Sigmoid colon (tissue), 7 donors: ENCODE measurements around the gene MAP2K2. TPM values are rescaled to one million over a fixed set of nuclear protein-coding genes. Genes with fewer than 3 reads are reported as not detected.

Source experiments
- DNase-seq: peaks from one replicate; pipeline ENCODE4 v3.0.0-alpha.2; 2019
- H3K27ac ChIP-seq, 4 donors: fragments of 200-600 bp; sonication (generic); one replicate each; pipeline ENCODE4 v1.5.1; 2016 to 2019; ENCODE audit warnings: mild to moderate bottlenecking in 1 of 4
- H3K27me3 ChIP-seq, 3 donors: fragments of 200-600 bp; sonication (generic); one replicate each; pipeline ENCODE4 v1.5.1; 2019; ENCODE audit warnings: mild to moderate bottlenecking in 1 of 3
- H3K36me3 ChIP-seq, 4 donors: fragments of 200-600 bp; sonication (generic); one replicate each; pipeline ENCODE4 v1.5.1; 2016 to 2019
- H3K4me1 ChIP-seq, 4 donors: fragments of 200-600 bp; sonication (generic); one replicate each; pipeline ENCODE4 v1.5.1; 2017 to 2019
- H3K4me3 ChIP-seq, 4 donors: fragments of 200-600 bp; sonication (generic); one replicate each; pipeline ENCODE4 v1.5.1; 2017 to 2019; ENCODE audit warnings: mild to moderate bottlenecking in 2 of 4, moderate library complexity in 1 of 4
- H3K9me3 ChIP-seq, 4 donors: fragments of 200-600 bp in 3 of 4; sonication (generic) in 3 of 4; one replicate each; pipeline versions ENCODE4 v1.5.1 to v1.6.1; 2013 to 2019
- CTCF ChIP-seq, 4 experiments: fragments of 450-650 bp in 3 of 4; fragments of 200-600 bp in 1 of 4; IDR thresholded peaks; one replicate each; pipeline ENCODE4 v1.5.1; 2016 to 2019; ENCODE audit warnings: antibody characterized with exemption in 4 of 4, mild to moderate bottlenecking in 3 of 4, moderate library complexity in 2 of 4
- EP300 ChIP-seq, 4 donors: sonication (generic); formaldehyde crosslinking; IDR thresholded peaks; one replicate each; pipeline ENCODE4 v1.6.1; 2017; ENCODE audit warnings: antibody characterized with exemption in 4 of 4
- POLR2A ChIP-seq, 2 donors: fragments of 450-650 bp; IDR thresholded peaks; one replicate each; pipeline ENCODE4 v1.6.1; 2016; ENCODE audit warnings: antibody characterized with exemption in 2 of 2, mild to moderate bottlenecking in 2 of 2, moderate library complexity in 2 of 2
- POLR2AphosphoS5 ChIP-seq, 4 donors: sonication (generic); formaldehyde crosslinking; IDR thresholded peaks; one replicate each; pipeline ENCODE4 v1.6.1; 2017; ENCODE audit warnings: antibody characterized with exemption in 4 of 4
- WGBS, 2 donors: extraction: QIAGEN DNeasy Blood & Tissue Kit; methylation state at CpG; one replicate each; pipeline ENCODE4 v1.1.7; 2013; 5-methylcytosine and 5-hydroxymethylcytosine counted together
- intact Hi-C: fragments of 100-400 bp; cut with DNase I; formaldehyde crosslinking; loops from one replicate; pipeline ENCODE4 v1.15.1; 2023
- polyA plus RNA-seq, 3 donors: library from polyadenylated mRNA; stranded (reverse); fragments of 200-250 nt; gene quantifications; one replicate each; pipeline ENCODE4 v1.2.3, GENCODE V29; 2013
- total RNA-seq, 4 donors: library from RNA; depleted of rRNA; stranded (reverse); fragments of >200 nt; gene quantifications; one replicate each; pipeline ENCODE4 v1.1.0, GENCODE V29; 2016
- donor health status: healthy with polysubstance abuse.
- donor health status: Bipolar disorder and iron deficiency.
- donor health status: healthy.

Gene MAP2K2
- total and polyA plus RNA-seq, 7 donors, result 48.2 to 278 (median 76.4) TPM

- 25 to 80% methylated on average over 31 of the region's 31 CpGs for WGBS, 2 donors
- Histone ChIP-seq H3K4me1 (no peaks in the 10 kb centered on the region), H3K9me3 (no peaks in the 10 kb centered on the region), H3K27me3 (no peaks in the 10 kb centered on the region), H3K27ac (no peak overlapping the region), H3K36me3 (peaks cover 6 to 86% (median 34%) of the 10 kb centered on the region in 4 donors), H3K4me3 (no peak overlapping the region)
- no peak for TF ChIP-seq EP300 (IDR thresholded peaks at IDR 0.05)
- no peak for TF ChIP-seq POLR2A (IDR thresholded peaks at IDR 0.05)
- no peak for TF ChIP-seq CTCF (IDR thresholded peaks at IDR 0.05)
- TF ChIP-seq POLR2AphosphoS5 (IDR thresholded peaks at IDR 0.05), result no peak
- DNase-seq, result no peak
- intact Hi-C loops, result no loop called here
These were observed 27.7 kb downstream of the MAP2K2 start for GRCh38 chr19:4096049-4096892.

- no peak overlapping the region for H3K27ac ChIP-seq
These were observed 28.5 kb downstream of the MAP2K2 start for GRCh38 chr19:4095488-4095844.

GRCh38 chr19:4094761-4095487, 29.0 kb downstream of the MAP2K2 start:
- Histone ChIP-seq H3K27ac (no peak overlapping the region), H3K4me1 (no peaks in the 10 kb centered on the region), H3K4me3 (no peak overlapping the region), H3K36me3 (peaks cover 0 to 86% (median 31%) of the 10 kb centered on the region in 4 donors), H3K9me3 (no peaks in the 10 kb centered on the region), H3K27me3 (no peaks in the 10 kb centered on the region)
- TF ChIP-seq CTCF (IDR thresholded peaks at IDR 0.05) (no peak), EP300 (IDR thresholded peaks at IDR 0.05) (no peak), POLR2AphosphoS5 (IDR thresholded peaks at IDR 0.05) (no peak), POLR2A (IDR thresholded peaks at IDR 0.05) (no peak)
- no peak for DNase-seq
- intact Hi-C loops, result no loop called here
- WGBS, 2 donors, result 58 to 87% methylated on average over 35 of the region's 35 CpGs

More at GRCh38 chr19:4095488-4095844, 28.5 kb downstream of the MAP2K2 start:
- H3K36me3 ChIP-seq, result peaks cover 0 to 86% (median 27%) of the 10 kb centered on the region in 4 donors
- no peak for DNase-seq
- H3K27me3 ChIP-seq, result no peaks in the 10 kb centered on the region
- TF ChIP-seq CTCF (IDR thresholded peaks at IDR 0.05) (no peak), EP300 (IDR thresholded peaks at IDR 0.05) (no peak), POLR2AphosphoS5 (IDR thresholded peaks at IDR 0.05) (no peak), POLR2A (IDR thresholded peaks at IDR 0.05) (no peak)
- H3K4me3 ChIP-seq, result no peak overlapping the region
- intact Hi-C loops, result no loop called here
- WGBS, 2 donors, result 35 to 85% methylated on average over 12 of the region's 12 CpGs
- no peaks in the 10 kb centered on the region for H3K9me3 ChIP-seq
- no peaks in the 10 kb centered on the region for H3K4me1 ChIP-seq

GRCh38 chr19:4094291-4094690, 29.6 kb downstream of the MAP2K2 start:
- no peak for DNase-seq
- H3K9me3 ChIP-seq, result no peaks in the 10 kb centered on the region
- no peak overlapping the region for H3K4me3 ChIP-seq
- H3K27ac ChIP-seq, result no peak overlapping the region
- TF ChIP-seq POLR2AphosphoS5 (IDR thresholded peaks at IDR 0.05) (no peak), CTCF (IDR thresholded peaks at IDR 0.05) (no peak), EP300 (IDR thresholded peaks at IDR 0.05) (no peak), POLR2A (IDR thresholded peaks at IDR 0.05) (no peak)
- peaks cover 0 to 86% (median 31%) of the 10 kb centered on the region in 4 donors for H3K36me3 ChIP-seq
- H3K4me1 ChIP-seq, result no peaks in the 10 kb centered on the region
- no peaks in the 10 kb centered on the region for H3K27me3 ChIP-seq
- 84 to 93% methylated on average over 19 of the region's 19 CpGs for WGBS, 2 donors
- intact Hi-C loops, result no loop called here
